ENCODE data around the gene PSMC3IP. TPM values are rescaled to one million over a fixed set of nuclear protein-coding genes. Genes with fewer than 3 reads are reported as not detected.
A peak's percentile ranks its signal among the peaks of the same experiment; 100 is the strongest.

PSMC3IP gene
- total RNA-seq, 1 experiment from 2014 or later, result 23.3 TPM

DNA sequence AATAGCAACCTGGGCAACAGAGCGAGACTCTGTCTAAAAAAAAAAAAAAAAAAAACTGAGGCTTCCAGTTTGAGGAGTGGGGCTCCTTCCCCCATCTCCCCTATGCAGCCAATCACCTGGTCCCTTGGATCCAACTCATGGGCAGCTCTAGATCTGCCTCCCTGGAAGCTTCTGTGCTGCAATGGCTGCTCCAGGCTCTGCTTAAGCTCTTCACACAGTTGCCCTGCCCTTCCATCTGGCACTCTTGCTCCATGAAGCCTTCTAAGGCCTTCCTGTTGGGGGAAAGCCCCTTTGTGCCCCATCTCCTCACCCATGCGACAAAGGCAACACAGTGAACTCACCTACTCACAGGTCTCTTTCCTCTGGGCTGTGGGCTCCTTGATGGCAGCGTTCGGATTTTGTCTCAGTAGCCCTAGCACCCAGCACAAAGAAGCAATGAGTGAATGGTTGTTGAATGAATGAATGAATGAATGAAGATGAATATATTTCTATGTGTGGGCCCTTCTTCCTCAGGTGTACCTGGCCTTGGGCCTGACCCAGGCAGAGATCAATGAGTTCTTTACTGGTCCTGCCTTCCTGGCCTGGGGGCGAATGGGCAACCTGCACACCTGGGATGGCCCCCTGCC lies 39.6 kb downstream of the PSMC3IP start:
- H3K9me3 Mint-ChIP-seq, result no peaks in the 10 kb centered on the region
- CTCF ChIA-PET, result interaction anchor here (2.9 to 7.1 kb wide), 2 partner anchors 10 to 11 kb away, joined by 36 to 65 read pairs; no protein-coding TSS in a partner anchor
- H3K36me3 Mint-ChIP-seq, result peaks cover 12% of the 10 kb centered on the region; the same call in 1 of the 2 replicates
- peak overlapping the region; percentile 62 for H3K27ac Mint-ChIP-seq
- DNase-seq (ENCODE audit: low spot score) (no peak), ATAC-seq (no peak)
- POLR2A ChIA-PET, result no interaction called here
- TF ChIP-seq ZNF138 (CRISPR knock-in tag; conservative IDR thresholded peaks at IDR 0.05) (no peak), SMAD4 (CRISPR knock-in tag; IDR thresholded peaks at IDR 0.05) (no peak)
- H3K4me3 Mint-ChIP-seq, result peak overlapping the region; percentile 74
- H3K4me1 Mint-ChIP-seq, result peaks cover 27% of the 10 kb centered on the region
- H3K27me3 Mint-ChIP-seq (ENCODE audit: low read depth), result peaks cover 11% of the 10 kb centered on the region

DNA sequence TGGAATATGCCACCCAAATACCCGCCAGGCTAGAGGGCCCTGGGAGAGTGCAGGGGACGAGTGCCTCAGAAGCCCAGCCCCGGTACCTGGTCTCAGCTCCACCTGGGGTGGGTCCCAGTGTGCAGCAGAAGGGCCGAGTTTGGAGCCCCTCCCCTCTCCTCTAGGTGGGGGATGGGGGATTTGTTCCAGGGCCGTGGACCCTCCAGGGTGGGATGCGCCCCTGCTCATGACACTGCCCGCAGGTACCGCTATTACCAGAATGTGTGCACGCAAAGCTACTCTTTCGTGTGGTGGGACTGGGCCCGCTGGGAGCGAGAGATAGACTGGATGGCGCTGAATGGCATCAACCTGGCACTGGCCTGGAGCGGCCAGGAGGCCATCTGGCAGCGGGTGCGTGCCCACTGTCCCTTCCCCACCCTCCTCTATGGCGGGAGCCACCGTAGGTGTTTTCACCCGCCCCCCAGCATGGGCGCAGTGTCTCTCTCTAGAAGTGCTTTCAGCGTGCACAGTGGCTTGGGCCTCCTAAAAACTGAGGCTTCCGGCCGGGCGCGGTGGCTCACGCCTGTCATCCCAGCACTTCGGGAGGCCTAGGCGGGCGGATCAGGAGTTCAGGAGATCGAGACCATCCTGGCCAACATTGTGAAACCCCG lies 40.2 kb downstream of the PSMC3IP start:
- ChIA-PET CTCF (interaction anchor here (0.8 to 7.1 kb wide), 9 partner anchors 9 to 315 kb away, joined by 3 to 65 read pairs (median 4); partner anchors contain the start of genes PSMC3IP and STAT3), POLR2A (interaction anchor here (0.7 to 2.3 kb wide), 3 partner anchors 11 to 40 kb away, joined by 3 to 15 read pairs (median 3); no protein-coding TSS in a partner anchor)
- DNase-seq (ENCODE audit: low spot score) (no peak), ATAC-seq (peak; percentile 2; the same call in 1 of the 2 replicates)
- H3K4me1 Mint-ChIP-seq, result peaks cover 27% of the 10 kb centered on the region
- no peaks in the 10 kb centered on the region for H3K9me3 Mint-ChIP-seq
- peak overlapping the region; percentile 65; the same call in 1 of the 2 replicates for H3K27ac Mint-ChIP-seq
- peaks cover 12% of the 10 kb centered on the region; the same call in 1 of the 2 replicates for H3K36me3 Mint-ChIP-seq
- TF ChIP-seq ETV6 (CRISPR knock-in tag; IDR thresholded peaks at IDR 0.05), result no peak
- no peak for TF ChIP-seq ZNF232 (CRISPR knock-in tag; IDR thresholded peaks at IDR 0.05)
- TF ChIP-seq HMGA2 (CRISPR knock-in tag; IDR thresholded peaks at IDR 0.05), result no peak
- TF ChIP-seq E2F1 (CRISPR knock-in tag; IDR thresholded peaks at IDR 0.05), result no peak
- peaks cover 13% of the 10 kb centered on the region for H3K27me3 Mint-ChIP-seq (ENCODE audit: low read depth)
- H3K4me3 Mint-ChIP-seq, result peak overlapping the region; percentile 74

DNA sequence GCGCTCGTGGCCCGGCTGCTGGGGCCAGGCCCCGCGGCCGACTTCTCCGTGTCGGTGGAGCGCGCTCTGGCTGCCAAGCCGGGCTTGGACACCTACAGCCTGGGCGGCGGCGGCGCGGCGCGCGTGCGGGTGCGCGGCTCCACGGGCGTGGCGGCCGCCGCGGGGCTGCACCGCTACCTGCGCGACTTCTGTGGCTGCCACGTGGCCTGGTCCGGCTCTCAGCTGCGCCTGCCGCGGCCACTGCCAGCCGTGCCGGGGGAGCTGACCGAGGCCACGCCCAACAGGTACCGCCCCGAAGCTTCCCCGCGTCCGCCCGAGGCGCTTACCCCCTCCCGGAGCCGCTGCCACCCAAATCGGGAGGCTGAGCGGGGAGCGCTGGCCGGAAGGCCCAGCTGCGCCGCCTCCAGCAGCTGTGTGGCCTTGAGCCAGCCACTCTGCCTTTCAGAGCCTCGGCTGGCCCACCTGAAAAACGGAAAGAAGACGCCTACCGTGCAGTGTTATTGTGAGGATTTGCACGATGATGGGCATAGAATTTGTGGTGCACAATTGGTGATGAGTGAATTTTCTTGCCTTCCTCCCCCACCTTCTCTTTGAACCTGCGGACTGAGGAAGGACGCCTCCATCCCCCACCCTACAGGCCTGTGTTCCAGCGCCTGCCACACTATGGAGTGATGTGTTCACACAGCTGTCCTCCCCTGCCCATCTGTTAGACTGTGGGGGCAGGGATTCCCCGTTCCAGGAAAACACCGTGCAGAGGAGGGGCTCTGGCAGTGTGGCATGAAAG lies 41.0 kb downstream of the PSMC3IP start:
- ChIA-PET CTCF (interaction anchor here (0.6 to 7.1 kb wide), 15 partner anchors 9 to 373 kb away, joined by 3 to 65 read pairs (median 3); partner anchors contain the start of genes CAVIN1, KCNH4, PSMC3IP and STAT3), POLR2A (interaction anchor here (0.5 to 2.3 kb wide), 5 partner anchors 12 to 169 kb away, joined by 3 to 15 read pairs (median 3); no protein-coding TSS in a partner anchor)
- peak; percentile 81 for DNase-seq (ENCODE audit: low spot score)
- peaks cover 11% of the 10 kb centered on the region; the same call in 1 of the 2 replicates for H3K36me3 Mint-ChIP-seq
- peaks cover 17% of the 10 kb centered on the region for H3K27me3 Mint-ChIP-seq (ENCODE audit: low read depth)
- peak; percentile 68 for ATAC-seq
- peak overlapping the region; percentile 65 for H3K27ac Mint-ChIP-seq
- H3K4me1 Mint-ChIP-seq, result peaks cover 30% of the 10 kb centered on the region
- H3K9me3 Mint-ChIP-seq, result no peaks in the 10 kb centered on the region
- peak overlapping the region; percentile 74 for H3K4me3 Mint-ChIP-seq
- TF ChIP-seq CREM (CRISPR knock-in tag; IDR thresholded peaks at IDR 0.05) (0 out of 2 replicates have a peak, but pooled peaks have one; percentile 35), ARID4B (CRISPR knock-in tag; IDR thresholded peaks at IDR 0.05; ENCODE audit: borderline replicate concordance) (peak; percentile 65; the same call in 1 of the 2 replicates), MAX (CRISPR knock-in tag; IDR thresholded peaks at IDR 0.05) (peak; percentile 58; the same call in 1 of the 2 replicates), PRRX2 (CRISPR knock-in tag; IDR thresholded peaks at IDR 0.05) (no peak), GABPB1 (CRISPR knock-in tag; IDR thresholded peaks at IDR 0.05) (peak; percentile 75), NFATC4 (CRISPR knock-in tag; IDR thresholded peaks at IDR 0.05) (no peak), KAT7 (CRISPR knock-in tag; IDR thresholded peaks at IDR 0.05; ENCODE audit: borderline replicate concordance) (peak; percentile 22; the same call in 1 of the 2 replicates), ZNF423 (CRISPR knock-in tag; IDR thresholded peaks at IDR 0.05) (no peak), SP1 (CRISPR knock-in tag; conservative IDR thresholded peaks at IDR 0.05) (peak; percentile 57; the same call in 1 of the 2 replicates)
- TF ChIP-seq, protein P1, sequence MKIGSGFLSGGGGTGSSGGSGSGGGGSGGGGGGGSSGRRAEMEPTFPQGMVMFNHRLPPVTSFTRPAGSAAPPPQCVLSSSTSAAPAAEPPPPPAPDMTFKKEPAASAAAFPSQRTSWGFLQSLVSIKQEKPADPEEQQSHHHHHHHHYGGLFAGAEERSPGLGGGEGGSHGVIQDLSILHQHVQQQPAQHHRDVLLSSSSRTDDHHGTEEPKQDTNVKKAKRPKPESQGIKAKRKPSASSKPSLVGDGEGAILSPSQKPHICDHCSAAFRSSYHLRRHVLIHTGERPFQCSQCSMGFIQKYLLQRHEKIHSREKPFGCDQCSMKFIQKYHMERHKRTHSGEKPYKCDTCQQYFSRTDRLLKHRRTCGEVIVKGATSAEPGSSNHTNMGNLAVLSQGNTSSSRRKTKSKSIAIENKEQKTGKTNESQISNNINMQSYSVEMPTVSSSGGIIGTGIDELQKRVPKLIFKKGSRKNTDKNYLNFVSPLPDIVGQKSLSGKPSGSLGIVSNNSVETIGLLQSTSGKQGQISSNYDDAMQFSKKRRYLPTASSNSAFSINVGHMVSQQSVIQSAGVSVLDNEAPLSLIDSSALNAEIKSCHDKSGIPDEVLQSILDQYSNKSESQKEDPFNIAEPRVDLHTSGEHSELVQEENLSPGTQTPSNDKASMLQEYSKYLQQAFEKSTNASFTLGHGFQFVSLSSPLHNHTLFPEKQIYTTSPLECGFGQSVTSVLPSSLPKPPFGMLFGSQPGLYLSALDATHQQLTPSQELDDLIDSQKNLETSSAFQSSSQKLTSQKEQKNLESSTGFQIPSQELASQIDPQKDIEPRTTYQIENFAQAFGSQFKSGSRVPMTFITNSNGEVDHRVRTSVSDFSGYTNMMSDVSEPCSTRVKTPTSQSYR (CRISPR knock-in tag; IDR thresholded peaks at IDR 0.05), result peak; percentile 11; the same call in 1 of the 2 replicates
- TF ChIP-seq, protein P2, sequence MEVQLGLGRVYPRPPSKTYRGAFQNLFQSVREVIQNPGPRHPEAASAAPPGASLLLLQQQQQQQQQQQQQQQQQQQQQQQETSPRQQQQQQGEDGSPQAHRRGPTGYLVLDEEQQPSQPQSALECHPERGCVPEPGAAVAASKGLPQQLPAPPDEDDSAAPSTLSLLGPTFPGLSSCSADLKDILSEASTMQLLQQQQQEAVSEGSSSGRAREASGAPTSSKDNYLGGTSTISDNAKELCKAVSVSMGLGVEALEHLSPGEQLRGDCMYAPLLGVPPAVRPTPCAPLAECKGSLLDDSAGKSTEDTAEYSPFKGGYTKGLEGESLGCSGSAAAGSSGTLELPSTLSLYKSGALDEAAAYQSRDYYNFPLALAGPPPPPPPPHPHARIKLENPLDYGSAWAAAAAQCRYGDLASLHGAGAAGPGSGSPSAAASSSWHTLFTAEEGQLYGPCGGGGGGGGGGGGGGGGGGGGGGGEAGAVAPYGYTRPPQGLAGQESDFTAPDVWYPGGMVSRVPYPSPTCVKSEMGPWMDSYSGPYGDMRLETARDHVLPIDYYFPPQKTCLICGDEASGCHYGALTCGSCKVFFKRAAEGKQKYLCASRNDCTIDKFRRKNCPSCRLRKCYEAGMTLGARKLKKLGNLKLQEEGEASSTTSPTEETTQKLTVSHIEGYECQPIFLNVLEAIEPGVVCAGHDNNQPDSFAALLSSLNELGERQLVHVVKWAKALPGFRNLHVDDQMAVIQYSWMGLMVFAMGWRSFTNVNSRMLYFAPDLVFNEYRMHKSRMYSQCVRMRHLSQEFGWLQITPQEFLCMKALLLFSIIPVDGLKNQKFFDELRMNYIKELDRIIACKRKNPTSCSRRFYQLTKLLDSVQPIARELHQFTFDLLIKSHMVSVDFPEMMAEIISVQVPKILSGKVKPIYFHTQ (CRISPR knock-in tag; IDR thresholded peaks at IDR 0.05), result no peak

Measured in WTC11 (cell line).